Uterus (tissue), 2 donors: ENCODE measurements around the gene SMIM21.

Source experiments
- POLR2A ChIP-seq, 2 donors: fragments of 450-650 bp; IDR thresholded peaks; one replicate each; pipeline ENCODE4 v1.6.1; 2016; ENCODE audit warnings: antibody characterized with exemption in 2 of 2, mild to moderate bottlenecking in 1 of 2, moderate library complexity in 1 of 2
- TF ChIP-seq, protein P1 (sequence below), 4 experiments: fragments of 200-600 bp in 2 of 4; fragments of 450-650 bp in 2 of 4; sonication (generic) in 2 of 4; IDR thresholded peaks; one replicate each; pipeline ENCODE4 v1.5.1; 2016 to 2019; ENCODE audit warnings: antibody characterized with exemption in 4 of 4, mild to moderate bottlenecking in 2 of 4, moderate library complexity in 1 of 4

DNA sequence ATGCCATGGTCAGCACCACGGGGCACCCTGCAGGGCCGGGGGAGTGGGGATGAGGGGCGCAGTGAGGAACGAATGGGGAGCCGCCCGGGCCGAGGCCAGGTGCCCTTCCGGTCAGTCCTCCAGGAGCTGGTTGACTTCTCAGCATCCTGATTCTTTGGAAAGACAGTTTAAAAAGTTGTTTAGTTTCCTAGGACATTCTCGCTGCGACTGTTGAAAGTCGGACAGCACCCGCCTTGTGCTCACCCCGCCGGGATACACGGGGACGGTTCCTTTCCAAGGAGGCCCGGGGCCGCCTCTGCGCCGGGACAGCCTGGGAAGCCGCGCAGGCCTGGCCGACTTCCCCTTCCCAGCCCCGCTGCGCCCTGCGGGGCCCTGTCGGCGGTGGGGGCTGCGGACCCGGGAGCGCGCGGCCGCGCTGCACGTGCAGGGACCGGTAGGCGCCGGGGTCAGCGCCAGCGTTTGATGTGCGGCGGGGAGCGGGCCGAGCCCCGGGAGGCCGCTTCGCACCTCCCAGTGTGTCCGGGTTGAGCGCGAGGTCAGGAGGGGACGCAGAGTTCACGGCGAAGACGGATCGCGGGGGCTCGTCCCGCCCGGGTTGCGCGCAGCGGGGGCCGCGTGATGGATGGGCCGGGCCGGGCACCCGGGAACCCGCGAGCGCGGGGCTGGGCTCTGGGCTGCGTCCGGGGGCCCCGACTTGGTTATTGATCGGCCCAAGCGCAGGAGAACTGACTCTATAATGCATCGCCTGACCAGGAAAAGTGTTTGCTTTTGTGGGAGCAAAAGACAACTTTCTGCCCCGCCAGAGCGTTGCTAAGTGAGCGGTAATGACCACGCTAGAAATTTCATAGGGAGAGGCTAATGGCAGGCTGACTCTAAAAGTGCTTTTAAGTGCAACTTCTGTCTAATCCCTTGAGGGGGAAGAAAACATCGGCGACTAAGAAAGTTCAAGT is 28.0 kb upstream of the SMIM21 start:
- TF ChIP-seq, protein P1, sequence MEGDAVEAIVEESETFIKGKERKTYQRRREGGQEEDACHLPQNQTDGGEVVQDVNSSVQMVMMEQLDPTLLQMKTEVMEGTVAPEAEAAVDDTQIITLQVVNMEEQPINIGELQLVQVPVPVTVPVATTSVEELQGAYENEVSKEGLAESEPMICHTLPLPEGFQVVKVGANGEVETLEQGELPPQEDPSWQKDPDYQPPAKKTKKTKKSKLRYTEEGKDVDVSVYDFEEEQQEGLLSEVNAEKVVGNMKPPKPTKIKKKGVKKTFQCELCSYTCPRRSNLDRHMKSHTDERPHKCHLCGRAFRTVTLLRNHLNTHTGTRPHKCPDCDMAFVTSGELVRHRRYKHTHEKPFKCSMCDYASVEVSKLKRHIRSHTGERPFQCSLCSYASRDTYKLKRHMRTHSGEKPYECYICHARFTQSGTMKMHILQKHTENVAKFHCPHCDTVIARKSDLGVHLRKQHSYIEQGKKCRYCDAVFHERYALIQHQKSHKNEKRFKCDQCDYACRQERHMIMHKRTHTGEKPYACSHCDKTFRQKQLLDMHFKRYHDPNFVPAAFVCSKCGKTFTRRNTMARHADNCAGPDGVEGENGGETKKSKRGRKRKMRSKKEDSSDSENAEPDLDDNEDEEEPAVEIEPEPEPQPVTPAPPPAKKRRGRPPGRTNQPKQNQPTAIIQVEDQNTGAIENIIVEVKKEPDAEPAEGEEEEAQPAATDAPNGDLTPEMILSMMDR (IDR thresholded peaks at IDR 0.05) = no peak
- TF ChIP-seq POLR2A (IDR thresholded peaks at IDR 0.05) = no peak
